NCI-H1105 (cell line): ENCODE data around the gene RPL12.

ENCODE experiments used
- DNase-seq: peaks from one replicate; lab custom pipeline; 2025; lab: John Stamatoyannopoulos, UW

RPL12 gene

DNA sequence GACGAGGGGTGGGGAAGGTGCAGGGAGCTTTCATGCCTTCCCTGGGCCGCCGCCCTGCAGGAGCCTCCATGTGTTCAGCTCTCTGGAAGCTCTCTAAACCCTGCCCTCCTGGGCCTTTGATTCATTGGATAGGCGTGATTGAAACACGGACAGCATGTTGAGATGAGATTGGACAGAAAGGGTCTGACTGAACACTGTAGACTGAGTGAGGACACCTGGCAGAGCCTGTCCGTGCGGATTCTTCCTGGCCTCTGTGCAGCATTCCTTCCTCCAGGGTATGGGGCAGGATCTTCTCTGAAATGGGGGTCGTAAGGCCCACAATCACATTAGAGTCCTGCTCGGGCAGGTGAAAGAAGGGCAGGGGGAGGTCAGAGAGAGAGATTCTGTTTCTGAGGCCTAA lies 12.8 kb downstream of the RPL12 start:
- DNase-seq, result no peak

DNA sequence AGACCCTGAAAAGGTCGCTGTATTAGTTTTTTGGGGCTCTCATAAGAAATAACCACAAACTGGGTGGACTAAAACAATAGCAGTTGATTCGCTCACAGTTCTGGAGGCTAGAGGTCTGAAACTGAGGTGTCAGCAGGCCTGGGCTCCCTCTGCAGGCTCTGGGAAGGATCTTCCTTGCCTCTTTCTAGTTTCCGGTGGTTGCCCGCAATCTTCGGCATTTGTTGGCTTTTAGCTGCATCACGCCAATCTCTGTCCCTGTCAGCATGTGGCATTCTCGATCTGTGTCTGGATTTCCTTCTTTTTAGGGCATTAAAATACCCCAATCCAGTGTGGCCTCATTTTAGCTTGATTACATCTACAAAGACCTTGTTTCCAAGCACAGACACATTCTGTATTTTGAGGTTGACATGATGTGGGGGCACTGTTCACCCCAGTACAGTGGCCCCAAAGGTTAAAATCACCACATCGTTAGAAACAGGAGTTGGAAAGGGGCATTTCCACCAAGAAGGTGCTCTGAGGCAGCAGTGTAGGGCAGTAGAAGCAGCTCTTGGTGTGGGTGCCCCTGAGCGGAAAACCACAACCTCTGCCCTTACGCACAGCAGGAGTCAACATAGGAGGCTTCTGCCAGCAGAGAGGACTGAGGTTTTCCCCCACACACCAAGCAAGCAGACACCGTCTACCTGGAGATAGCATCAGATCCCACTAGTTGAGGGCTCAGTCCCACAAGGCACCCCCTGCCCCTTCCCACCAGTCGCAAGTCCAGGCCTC lies 13.5 kb downstream of the RPL12 start:
- DNase-seq, result no peak

DNA sequence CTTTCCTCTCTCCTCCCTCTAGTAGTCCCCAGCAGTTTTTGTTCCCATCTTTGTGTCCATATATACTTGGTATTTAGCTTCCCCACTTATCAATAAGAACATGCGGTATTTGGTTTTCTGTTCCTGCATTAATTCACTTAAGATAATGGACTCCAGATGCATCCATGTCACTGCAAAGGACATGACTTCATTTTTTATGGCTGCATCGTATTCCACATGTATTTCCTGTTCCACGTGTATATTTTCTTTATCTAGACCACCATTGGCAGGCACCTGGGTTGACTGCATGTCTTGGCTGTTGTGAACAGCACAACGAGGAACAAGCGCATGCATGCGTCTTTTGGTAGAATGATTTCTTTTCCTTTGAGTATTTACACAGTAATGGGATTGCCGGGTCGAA lies 20.8 kb downstream of the RPL12 start:
- DNase-seq, result no peak

DNA sequence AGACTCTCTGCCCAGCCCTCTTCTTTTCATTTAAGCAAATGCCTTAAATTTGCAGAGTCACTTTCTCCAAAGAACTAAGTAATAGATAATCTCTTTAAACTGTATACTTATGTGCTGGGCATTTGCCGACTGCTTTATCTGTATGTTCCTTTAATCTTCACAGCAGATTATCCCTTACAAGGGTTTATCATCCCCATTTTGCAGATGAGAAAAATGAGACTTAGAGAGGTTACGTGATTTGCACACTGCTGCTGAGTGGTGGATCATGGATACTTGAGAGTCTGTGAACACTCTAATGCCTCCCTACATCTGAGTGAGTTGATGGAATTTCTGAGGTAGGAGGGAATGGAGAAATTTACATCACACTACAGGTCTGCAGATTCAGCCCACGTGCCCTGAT lies 22.9 kb downstream of the RPL12 start:
- DNase-seq, result no peak

DNA sequence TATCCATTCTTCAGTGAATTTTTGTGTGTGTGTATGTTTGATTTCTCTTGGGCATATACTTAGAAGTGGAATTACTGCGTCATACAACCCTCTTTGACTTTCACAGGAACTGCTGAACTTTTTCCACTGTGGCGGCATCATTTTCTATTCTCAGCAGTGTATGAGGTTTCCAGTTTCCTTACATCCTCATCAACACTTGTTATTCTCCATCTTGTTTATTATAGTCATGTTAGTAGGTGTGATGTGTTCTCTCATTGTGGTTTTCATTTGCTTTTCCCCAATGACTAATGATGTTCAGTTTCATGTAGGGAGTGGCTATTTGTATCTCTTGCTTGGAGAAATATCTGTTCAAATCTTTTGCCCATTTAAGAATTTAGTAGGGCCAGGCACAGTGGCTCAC lies 24.4 kb downstream of the RPL12 start:
- no peak for DNase-seq

DNA sequence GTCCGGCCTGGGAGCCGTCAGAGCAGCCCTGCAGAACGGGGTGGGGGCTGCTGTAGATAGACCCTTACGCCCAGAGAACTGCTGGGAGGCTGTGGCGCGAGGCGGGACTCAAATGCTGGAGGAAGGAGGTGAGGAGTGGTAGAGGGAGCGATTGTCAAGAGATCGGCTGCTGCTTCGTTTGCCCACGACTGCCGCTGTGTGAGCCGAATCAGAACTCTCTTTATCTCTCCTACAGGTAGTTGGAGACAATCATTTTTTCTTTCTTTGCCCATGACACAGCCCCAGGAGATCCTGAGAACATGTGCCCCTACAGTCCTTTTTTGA lies 26.6 kb downstream of the RPL12 start:
- DNase-seq, result no peak

DNA sequence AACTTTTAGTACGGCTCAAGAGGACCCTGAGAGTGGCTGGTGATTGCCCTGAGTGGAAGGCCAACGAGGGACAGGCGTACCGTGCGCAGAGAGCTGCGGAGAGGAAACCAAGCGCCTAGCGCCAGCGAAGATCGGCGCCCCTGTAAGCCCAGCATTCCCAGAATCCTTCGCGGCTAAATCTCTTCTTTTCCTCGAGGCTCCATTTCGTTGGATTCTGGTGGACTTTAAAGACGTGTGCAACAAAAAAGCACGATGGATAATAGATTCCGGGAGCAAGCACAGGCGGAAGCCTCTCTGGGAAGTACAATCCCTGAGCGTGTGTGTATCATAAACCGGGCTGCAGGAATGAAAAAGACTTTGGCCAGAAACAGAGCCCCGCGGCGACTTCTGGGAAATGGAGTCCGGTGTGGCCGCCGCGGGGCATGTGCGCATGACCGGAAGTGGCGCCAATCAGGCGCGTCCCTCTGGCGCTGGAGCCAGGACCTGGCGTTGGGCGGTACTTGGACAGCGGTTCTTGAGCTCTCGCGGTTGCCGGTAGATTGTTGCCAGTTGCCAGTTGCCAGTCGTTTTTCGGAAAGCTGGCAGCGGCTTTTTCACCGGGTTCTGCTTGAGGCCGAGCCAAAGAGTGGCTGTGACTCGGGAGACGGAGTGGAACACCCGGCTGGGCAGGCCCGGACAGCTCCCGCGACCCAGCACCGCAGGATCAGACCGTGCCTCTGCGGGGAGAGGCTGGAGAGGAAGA lies 27.1 kb downstream of the RPL12 start, which contains the start of gene ZNF79:
Gene ZNF79 (plus strand): TSS at position 449 of the 742 bp plus-strand sequence. CDS start 406 bp downstream, outside the sequence.
- DNase-seq, result peak; percentile 77

DNA sequence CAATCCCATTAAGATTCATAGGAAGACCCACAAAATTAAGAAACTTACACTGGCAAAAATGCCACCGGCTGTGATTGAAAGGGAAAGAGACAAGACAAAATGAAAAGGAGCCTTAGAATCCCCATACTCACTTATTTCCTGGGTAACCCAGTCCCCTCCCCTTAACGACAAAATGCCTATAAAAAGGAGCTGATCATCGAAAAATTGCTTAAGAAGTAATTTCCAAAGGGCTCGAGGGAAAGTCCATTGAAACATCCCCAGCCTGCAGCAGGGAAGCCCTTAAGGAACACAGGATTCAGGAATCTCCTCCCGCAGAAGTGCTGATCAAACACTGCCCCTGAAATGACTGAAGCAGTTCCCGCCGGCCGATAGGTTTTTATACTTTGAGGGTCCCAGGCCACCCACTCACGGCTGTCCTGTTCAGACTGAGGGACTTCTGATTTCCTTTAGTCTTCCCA lies 27.7 kb downstream of the RPL12 start:
- no peak for DNase-seq

DNA sequence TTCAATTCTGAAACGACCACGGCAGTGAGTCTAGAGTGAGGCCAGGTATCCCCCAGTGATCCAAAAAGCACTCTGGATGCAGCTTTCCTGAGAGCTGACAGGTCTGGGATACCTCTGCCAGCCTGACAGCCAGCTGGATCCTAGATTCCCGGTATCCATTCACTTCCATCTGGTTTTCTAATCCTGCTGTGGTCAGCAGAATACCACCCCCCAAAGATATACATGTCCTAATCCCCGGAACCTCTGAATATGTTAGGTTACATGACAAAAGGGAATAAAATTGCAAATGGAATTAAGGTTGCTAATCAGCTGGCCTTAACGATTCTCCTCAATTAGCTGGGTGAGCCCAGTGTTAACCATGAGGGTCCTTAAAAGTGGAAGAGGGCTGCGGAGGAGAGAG lies 28.4 kb downstream of the RPL12 start:
- DNase-seq, result no peak

DNA sequence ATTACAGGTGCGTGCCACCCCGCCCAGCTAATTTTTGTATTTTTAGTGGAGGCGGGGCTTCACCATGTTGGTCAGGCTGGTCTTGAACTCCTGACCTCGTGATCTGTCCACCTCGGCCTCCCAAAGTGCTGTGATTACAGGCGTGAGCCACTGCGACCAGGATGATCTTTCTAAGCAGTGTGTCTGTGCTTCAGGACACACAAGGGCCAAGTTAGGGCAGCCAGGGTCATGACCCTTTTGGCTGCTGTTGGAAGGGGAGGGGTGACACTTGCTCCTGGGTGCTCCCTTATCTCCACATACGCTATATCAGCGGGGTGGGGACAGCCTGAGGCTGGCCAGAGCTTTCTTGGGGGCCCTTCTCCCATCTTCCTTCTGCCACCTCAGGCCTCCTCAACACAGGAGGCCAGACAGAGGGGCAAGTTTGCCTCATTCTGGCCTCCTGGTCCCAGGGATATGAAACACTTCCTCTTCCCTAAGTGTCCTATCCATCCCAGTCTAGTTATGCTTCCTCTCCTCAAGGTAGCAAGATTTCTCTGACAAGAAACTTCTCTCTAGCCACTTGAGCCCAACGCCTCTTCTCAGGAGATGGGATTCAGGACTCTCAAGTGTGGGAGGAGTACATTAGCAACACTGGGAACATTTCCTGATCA lies 28.9 kb downstream of the RPL12 start:
- no peak for DNase-seq

DNA sequence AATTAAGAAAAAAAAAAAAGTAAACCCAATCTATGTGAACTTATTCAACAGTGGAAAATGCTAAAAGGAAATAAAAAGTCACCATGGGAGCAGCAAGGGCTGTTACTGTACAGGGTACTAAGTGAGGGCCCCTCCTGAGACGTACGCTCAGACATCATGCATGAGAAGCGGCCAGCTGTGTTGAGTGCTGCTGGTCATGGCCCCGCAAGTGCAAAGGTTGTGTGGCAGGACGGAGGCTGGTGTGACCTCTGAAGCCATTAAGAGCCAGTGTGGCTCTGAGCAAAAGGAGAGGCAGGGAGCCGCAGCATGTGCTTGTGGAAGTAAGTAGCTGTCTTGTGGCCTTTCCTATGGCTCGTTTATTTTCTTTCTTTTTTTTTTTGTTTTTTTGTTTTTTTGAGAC lies 30.1 kb downstream of the RPL12 start:
- DNase-seq, result no peak

DNA sequence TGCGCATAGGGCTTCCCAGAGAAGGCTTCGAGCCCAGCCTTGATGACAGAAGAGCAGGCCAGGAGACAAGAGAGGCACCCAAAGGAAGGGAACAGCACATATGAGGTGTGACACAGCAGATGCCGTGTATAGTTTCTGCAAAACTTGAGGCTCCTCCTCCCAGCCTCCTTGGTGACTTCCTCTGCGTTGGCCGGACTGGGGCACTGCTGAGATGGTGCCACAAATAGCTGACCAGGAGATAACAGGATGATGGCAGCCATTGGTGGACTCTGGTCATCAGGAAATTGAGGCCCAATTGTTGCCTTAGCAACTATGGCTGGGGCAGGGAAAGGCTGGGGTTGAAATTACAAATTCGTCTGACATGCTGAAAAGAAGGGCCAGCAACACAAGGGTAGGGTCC lies 31.9 kb downstream of the RPL12 start:
- no peak for DNase-seq

DNA sequence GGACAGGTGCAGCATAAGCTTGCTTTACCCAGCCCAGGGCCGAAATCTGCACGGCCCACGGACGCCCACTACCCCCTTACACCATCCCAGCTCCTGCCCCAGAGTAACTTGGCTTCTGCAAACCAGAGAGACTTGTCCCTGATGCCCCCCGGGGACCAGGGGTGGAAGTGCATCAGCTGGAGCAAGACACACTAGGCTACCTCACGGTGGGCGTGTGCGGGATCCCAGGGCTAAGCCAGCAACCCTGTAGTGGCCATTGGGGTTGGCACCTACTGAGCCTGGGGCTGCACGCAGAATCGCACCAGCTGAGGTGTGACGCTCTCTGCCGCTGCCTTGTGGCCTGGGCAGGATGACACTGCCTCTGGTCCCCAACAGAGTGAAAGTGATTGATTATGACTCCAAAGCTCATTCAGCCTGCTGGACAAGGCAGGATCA lies 33.2 kb downstream of the RPL12 start:
- no peak for DNase-seq

DNA sequence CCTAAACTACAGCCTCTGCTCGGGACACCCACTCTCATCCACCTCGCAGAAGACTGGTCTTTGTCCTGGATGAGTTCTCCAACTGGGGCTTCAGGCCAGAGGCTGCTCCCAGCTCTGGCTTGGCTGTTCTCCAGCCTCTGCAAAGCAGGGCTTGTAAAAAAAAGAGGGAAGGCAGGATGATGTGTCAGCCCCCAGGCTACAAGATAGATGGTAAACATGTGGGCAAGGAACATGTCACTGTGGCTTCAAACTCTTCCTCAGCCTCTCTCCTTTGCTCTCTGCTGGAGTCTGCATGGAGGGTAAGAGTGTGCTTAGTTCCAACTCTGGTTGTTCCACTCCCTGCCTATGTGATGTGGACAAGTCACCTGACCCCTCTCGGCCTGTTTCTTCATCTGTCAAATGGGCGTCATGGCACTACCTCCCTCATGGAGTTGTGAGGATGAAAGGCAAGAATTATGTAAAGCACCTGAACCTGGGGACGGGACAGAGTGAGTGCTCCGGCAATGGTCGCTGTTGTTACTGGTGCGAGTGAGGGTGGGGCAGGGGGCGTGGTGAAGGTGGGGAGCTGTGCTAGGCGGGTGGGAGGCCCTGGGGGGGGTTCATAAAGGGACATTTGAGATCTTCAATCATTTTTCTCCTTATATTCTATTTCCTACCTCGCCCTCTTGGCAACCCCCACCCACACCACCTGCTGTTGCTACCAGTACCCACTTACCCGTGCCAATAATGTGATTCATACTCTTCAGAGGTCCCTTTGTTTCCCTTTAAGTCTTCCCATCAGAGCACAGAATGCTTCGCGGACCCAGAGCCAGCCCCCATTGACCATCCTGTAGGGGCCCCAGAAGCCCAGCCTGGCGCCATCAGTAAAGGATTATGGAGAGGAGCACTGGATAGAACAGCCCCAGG lies 33.8 kb downstream of the RPL12 start:
- peak; percentile 20 for DNase-seq

DNA sequence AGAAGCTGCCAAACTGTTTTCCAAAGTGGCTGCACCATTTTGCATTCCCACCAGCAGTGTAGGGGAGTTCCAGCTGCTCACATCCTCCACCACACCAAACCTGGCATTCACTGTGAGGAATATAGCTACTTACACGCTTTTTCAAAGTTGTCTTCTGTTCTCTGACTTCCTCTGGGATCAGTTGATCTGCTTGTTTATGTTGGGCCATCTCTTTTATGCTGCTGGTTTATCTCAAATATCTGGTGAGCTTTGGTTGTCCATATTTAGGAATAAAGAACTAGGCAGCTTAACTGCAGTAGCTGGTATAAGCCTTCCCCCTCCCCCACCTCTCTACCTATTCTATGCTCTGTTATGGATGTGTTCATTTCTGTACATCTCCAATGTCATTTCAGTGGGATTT lies 35.5 kb downstream of the RPL12 start:
- no peak for DNase-seq

DNA sequence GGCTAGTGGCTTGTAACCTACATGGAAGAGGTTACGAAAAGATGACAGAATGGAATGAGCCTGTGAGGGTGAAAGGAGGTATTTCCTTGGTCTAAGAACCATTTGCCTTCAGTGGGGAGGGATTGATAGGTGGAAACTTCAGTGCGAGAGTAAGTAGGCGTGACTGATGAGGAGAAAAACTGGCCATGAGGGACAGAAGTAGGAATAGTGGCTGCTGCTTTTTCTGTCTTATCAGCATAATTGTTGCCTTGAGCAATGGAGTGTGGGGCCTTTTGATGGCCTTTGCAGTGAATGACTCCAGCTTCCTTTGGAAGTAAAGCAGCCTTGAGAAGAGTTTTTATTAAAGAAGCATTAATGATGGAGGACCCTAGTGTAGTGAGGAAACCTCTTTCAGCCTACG lies 36.1 kb downstream of the RPL12 start:
- DNase-seq, result no peak

DNA sequence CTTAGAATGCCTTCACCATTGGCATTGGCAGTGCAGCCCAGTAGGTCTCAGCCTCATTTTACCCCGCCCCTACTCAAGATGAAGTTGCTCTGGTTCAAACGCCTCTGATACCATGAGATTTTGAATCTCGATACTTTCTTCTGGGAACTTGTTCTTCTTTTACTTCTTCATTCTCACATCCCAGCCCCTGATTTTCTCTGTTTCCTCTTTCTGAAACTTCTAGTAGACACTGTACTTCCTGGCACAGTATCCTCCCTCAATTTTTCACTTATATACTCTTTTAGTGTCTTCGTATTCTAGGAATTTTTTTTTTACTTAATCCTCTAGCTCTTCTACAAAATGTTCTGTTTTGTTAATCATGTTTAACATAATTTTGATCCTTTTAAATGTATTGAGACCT lies 40.1 kb downstream of the RPL12 start:
- DNase-seq, result no peak

DNA sequence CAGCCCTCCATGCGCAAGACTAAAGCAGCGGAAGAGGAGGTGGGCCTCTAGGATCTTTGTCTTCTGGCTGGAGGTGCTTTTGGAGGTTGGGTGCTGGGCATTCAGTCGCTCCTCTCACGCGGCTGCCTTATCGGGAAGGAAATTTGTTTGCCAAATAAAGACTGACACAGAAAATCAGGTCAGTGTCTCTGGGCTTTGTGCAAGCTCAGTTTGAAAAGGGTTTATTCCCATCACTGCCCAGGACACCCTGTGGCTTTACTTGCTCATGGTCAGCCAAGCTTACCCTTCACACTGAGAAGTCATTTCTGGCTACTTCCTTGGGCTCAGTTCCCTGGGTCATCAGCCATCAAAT lies 43.7 kb downstream of the RPL12 start:
- no peak for DNase-seq

DNA sequence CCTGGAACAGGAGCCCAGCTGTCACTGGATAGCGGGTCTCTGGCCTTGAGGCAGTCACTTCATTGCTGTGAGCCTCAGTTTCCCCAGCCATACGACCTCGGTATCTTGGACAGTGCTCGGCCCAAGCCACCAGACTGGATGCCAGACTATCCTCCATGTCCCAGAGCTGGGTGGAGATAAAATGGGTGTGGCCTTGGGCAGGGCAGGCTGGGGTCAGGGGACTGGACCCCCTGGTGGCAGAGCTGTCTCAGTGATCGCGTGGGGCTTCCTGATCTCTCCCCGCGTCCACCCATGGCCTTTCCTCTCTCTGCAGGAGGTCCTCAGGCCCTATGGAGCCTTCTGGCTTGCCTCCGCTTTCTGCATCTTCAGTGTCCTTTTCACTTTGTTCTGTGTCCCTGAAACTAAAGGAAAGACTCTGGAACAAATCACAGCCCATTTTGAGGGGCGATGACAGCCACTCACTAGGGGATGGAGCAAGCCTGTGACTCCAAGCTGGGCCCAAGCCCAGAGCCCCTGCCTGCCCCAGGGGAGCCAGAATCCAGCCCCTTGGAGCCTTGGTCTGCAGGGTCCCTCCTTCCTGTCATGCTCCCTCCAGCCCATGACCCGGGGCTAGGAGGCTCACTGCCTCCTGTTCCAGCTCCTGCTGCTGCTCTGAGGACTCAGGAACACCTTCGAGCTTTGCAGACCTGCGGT lies 44.3 kb downstream of the RPL12 start:
- no peak for DNase-seq

DNA sequence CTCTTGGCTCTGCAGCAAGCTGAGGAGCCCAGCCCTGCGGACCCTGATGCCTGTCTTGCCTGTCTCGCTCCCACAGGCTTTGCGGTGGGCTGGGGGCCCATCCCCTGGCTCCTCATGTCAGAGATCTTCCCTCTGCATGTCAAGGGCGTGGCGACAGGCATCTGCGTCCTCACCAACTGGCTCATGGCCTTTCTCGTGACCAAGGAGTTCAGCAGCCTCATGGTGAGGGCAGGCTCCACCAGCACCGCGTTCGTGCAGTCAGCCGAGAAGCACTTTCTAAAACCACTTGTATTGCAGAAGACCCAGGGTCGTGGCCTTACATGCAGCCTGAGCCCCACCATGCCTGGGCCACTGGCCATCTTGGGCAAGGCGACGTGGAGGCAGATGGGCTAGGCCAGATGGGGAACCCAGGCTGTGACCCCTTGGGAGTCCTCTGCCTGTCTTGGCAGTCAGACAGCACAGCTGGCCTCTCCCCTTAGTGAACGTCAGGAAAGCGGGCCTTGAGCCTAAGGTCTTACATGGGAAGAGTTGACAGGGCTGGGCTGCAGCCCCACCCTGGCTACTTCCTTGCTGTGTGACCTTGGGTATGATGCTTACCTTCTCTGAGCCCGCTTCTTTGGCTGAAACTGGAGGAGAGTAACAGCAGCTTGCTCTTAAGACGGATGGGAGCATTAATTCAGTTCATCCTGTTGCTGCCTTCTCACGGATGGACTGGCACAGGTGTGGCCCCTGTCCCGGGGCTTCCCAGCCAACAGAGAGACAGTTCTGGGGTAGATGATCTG lies 45.7 kb downstream of the RPL12 start:
- no peak for DNase-seq

DNA sequence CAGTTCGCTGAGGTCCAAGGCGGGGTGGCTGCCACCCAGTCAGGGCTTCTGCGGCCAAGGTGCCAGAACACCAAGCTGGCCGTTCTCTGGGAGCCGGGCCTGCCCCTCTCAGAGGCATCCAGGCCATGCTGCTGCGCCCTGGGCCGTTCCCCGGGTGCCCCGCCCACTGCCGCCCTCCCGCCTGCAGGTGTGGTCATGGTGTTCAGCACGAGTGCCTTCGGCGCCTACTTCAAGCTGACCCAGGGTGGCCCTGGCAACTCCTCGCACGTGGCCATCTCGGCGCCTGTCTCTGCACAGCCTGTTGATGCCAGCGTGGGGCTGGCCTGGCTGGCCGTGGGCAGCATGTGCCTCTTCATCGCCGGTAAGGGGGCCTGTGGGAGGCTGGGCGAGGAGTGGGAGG lies 46.6 kb downstream of the RPL12 start:
- no peak for DNase-seq
